ENCODE data around the gene C20orf204.

C20orf204 gene

DNA sequence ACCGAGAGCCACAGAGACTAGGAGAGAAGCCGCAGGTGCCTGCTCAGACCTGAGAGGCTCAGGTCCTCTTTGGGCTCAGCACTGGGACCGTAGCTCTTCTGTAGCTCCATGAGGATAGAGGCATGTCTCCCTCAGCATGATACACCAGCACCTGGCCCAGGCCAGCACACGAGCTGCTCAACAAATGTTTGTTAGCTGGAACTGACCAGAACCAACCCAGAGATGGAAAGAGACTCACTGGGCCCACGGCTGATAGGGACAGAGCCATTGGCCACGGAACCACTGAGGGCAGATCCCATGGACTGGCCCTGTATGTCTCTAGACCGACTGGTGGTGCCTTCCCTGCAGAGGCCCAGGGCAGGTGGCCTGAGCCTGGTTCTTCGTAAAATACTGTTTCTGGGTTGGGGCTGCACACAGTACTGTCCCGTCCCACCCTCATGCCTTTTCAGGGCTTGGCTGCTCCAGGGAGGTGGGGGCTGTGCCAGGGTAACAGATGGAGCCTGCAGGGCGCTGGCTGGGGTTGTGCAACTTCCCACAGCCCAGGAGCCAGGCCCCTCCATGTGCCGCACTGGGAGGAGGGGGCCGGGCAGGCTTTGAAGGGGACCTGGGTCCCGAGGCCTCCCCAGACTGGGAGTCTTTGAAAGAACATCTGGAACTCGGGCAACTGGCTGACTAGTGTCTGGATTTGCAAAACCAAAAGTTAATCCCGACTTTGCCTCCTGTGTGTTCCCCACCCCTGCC lies 5.2 kb downstream of the C20orf204 start:
- in situ Hi-C loops (cut with MboI; ENCODE audit: low sequenced_read_pairs), result no loop called here

DNA sequence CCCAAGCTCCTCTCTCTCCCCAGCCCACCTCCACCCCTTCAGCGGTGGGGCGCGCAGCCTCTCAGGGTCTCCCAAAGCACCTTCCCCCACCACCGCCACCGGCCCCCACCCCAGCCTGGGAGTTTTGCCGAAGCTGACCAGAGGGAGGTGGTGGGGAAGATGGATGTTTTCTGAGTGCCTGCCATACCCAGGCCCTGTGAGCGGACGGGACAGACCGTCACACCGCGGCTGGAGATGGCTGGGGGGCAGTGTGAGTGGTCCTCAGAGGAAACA lies 5.7 kb downstream of the C20orf204 start:
- in situ Hi-C loops (cut with MboI; ENCODE audit: low sequenced_read_pairs), result no loop called here

DNA sequence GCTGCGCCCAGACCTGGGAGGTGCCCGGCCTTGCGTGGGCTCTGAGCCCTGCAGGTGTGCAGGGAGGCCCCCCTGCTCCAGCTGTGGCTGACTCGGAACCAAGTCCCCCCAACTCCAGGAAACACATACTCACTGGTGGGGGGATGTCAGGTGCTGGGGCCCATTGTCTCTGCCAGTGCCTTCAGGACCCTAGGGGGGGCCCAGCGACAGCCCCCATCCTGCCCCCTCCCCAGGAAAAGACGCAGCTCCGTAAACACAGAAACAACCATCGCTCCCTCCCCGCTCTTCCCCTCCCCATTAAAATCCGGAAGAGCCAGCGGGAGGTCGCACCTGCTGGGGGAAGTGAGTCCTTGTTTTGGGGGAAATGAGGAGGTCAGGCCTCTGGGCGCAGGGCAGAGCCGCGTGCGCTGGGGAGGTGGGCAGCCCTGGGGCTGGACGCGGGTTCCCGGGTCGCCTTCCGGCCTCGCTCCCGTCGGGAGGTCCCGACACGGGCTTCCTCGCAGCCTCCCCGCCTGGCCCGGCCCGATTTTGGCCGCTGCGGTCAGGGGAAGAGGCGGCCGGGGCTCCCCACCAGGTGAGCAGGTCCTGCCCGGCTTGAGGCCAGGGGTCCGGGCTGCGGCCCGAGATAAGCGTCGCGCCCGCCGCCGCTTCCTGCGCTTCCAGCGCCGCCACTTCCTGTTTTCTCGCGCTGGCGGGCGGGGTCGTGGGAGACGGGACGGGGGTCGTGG lies 6.2 kb downstream of the C20orf204 start:
- in situ Hi-C loops (cut with MboI; ENCODE audit: low sequenced_read_pairs), result no loop called here

DNA sequence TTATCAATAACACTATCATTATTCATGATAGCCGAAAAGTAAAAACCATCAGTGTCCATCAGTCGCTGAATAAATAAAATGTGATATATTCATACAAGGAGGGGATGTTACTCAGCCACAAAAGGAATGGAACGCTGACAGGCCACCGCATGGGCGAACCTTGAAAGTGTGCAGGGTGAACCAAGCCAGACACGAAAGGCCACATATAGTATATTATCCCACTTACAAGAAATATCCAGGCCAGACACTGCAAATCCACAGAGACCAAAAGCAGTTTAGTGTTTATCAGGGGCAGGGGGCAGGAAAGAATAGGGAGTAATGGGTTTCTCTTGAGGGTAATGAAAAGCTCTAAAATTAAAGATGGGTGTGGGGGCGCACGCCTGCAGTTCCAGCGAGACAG lies 7.8 kb downstream of the C20orf204 start:
- in situ Hi-C loops (cut with MboI; ENCODE audit: low sequenced_read_pairs), result no loop called here

DNA sequence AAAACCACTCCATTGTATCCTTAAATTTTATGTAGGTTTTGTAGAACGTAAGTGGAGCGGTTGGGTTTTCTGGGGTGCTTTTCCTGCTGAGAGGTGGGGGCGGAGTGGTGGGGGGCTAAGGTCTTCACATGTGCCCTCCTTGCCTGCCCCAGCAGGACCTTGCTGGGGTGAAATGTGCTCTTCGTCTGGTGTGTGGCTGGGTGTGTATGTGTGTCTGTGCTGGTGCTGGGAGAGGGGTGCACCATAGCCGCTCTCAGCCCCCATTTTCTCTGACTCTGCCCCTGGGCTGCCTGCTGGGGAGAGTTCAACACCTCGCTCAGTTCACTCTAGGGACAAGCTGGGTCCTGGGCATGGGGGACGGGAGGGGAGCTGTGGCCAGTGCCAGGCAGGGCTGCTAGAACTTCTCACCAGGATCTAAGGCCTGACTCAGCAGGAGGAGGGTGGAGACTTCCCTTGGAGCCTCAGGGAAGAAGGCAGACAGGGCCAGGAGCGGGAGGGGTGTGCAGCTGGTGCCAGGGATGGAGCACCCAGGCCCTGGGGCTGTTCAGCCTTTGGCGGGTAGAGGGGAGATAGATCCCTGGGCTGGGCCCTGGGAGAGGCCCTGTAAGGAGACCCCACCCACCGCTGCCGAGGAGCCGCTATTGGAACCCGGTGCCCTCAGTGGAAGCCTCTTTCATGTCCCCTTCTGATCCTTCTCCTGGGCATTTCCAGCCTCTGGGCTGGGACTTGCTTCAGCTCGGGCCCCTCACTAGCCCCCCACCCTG lies 8.7 kb downstream of the C20orf204 start:
- in situ Hi-C loops (cut with MboI; ENCODE audit: low sequenced_read_pairs), result no loop called here

DNA sequence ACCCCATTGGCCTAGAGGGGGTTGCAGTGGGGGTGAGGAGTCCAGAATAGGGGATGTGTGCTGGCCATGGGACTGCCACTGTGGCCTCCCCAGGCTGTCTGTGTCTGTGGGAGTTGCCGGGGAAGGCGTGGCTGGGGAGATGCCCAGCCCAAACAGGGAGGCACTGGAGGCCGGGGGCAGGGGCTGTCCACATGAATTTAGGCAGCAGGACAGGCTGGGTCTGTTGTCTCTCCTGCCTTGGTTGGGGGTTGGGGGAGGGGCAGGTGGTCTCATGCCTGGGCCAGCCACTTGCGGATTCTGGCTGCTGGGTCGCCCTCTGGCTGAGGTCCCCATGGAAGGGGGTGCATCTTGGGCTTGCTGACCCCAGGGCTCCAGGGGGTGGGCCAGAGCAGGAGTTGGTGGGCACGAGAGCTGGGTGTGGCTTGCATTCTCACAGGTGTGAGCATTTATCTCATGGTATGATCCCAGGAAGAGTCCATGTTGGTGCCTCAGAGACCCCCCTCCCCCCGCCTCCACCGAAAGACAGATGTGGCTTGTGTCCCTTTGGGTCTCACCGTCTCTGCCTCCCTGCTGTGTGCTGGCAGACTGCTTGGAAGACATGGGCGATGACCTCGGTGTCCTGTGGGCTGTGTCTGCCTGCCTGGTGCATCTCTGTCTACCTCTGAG lies 9.5 kb downstream of the C20orf204 start:
- in situ Hi-C loops (cut with MboI; ENCODE audit: low sequenced_read_pairs), result no loop called here

DNA sequence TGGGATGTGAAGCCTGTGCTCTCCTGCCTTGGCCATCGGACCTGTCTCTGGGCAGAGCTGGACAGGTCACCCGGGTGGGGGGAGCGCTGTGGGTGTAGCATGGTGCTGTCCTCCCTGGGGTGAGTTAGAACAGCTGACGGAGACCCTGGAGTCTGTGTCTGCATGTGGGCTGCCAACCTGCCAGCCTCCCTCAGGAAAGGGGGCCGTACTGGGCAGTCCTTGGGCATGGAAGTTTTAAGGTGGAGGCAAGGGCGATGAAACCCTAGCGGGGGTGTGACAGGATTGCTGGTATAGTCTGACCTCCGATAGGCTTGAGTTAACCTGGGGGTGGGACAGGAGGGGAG lies 11.0 kb downstream of the C20orf204 start:
- in situ Hi-C loops (cut with MboI; ENCODE audit: low sequenced_read_pairs), result no loop called here

DNA sequence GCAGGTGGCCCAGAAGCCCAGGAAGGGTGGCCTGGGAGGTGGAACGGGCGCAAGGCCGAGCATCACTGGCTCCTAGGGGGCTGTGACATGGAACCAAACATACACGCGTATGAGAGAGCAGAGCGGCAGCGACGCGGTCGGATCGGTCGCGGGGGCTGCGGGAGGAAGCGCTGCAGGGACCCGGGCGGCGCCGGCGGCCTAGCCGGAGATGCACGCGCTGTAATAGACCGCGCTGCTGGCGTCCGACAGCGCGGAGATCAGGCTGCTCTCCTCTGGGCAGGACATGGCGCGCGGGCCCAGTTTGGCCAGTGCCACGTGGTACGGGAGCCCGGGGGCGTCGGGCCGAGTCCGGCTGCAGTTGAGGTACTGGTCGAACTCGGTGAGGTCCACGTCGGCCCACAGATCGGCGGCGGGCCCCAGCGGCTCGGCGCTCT lies 12.0 kb downstream of the C20orf204 start:
- in situ Hi-C loops (cut with MboI; ENCODE audit: low sequenced_read_pairs), result no loop called here

DNA sequence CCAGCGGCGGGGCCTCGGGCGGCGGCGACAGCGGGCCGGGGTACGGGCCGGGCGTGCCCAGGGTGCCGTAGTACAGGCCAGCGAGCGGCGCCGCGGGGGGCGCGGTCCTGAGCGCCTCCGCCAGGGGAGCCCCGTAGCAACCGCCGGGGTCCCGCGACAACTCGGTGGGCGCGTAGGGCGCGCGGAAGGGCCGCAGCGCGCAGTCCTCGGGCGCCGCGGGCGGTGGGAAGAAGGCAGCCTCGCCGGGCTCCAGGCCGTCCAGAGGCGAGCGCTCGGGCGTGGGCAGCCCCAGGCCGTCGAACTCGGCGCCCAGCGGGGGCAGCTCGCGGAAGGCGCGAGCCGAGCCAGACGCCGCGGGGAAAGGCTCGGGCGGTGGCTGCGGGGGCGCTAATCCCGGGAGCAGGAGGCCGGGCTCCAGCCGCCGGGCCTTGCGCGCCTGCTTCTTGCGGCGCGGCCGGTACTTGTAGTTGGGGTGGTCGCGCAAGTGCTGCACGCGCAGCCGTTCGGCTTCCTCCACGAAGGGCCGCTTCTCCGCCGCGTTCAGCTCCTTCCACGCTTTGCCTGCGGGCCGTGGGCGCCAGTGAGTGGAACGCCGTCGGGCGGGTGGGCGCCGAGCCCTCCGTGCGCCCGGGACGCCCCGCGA lies 12.5 kb downstream of the C20orf204 start:
- in situ Hi-C loops (cut with MboI; ENCODE audit: low sequenced_read_pairs), result no loop called here

DNA sequence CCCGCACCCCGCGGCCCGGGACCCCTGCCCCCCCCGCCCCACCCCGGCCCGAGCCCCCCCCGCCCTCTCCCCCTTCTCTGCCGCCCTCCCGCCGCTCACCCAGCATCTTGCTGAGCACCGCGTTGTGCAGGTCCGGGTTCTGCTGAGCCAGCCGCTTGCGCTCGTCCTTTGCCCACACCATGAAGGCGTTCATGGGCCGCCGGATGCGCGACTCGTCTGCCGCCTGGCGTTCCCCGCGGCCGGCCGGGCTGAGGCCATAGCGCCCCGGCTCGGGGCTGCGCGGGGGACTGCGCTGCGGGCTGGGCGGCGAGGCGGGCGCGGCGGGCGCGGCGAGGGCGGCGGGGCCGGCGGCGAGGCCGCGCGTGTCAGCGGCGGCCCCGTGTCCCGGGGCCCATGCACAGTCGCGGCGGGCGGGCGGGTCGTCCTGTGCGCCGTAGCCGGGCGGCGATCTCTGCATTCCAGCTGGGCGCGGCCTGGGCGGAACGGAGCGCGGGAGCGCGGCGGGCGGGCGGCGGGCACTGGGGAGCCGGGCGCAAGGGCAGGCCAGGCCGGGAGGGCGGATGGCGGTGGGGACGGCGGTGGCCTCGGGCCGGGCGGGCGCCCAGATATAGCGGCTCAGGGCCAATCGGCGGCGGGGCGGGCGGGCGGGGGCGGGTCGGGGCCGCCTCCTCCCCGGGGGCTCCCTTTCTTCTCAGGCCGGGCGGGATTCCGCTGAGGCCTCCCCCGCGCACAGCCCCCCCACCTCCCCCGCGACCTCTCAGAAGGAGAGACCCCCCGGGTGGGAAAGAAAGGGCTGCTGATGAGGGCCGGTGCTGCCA lies 13.3 kb downstream of the C20orf204 start, which contains the start of gene SOX18:
SOX18 (minus strand) TSS at position 580 of the 818 bp plus-strand sequence; CDS start at position 457, 123 bp downstream.
- in situ Hi-C loops (cut with MboI; ENCODE audit: low sequenced_read_pairs), result no loop called here

DNA sequence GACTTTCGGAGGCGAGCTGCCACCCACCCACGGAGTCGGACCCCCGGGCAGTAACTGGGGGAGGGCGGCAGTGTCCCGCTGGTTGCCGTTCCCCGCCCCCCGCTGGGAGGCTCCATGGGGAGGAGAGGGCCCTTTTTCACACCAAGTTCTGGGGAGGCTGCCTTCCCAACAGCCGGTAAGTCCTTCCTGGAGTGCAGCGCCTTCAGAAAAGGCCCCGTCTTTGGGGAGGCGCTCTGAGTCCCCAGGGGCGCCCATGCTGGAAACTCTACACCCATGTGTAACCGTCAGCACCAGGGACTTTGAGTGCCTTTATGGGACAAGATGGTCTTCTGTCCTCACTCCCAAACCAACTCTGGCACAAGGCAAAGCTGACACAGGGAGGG lies 13.9 kb downstream of the C20orf204 start:
- in situ Hi-C loops (cut with MboI; ENCODE audit: low sequenced_read_pairs), result no loop called here

DNA sequence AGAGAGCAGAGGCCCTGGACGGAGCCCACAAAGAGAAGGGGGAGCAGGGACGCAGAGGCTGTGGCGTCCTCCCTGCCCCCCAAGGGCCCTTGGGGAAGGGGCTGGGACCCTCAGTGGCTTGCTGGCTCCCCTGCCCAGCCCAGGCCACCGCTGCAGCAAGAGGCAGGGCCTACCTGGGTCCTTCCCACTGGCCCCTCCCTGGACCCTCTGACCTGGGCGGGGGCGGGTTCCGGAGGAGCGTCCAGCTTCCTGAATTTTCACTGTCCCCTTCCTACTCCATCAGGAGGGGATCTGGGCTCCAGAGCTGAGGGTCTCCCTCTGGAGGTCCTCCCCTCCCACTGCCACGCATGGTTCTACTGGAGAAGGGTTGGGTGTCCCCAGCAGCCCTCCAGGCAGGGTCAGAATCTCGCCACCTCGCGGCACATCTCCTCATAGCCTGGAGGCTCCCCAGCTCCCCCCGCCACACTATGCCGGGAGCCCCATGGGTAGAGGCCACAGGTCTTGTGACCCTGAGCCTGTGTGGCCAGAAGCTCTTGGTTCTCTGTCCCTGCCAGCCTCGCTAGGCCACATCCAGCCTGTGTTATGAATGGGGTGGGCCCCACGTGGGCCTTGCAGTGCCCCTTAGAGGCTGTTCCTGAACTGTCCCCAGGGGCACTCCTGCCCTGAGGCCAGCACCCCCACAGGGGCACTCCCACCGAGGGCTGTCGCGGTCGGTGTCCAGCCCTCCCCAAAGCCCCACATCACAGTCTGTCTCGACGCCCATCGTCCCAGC lies 14.5 kb downstream of the C20orf204 start:
- in situ Hi-C loops (cut with MboI; ENCODE audit: low sequenced_read_pairs), result no loop called here

DNA sequence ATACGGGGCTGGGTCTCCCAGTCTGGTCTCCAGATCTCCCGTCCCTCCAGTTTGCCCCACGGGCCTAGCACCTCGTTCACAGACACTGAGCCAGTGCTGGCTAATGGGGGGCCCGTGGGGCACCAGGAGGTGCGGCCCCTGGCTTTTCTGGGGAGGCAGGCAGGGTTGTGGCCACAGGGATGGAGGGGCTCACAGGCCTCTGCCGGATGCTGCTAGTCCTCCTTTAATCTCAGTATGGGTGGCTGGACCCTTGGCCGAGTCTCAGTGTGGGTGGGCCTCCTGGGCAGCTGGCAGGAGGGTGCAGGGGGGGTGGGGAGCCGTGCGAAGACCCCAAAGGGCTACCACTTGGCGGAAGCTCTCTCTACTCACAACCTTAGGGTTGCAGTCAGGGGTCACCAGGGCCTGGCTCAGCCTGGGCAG lies 15.1 kb downstream of the C20orf204 start:
- in situ Hi-C loops (cut with MboI; ENCODE audit: low sequenced_read_pairs), result no loop called here

DNA sequence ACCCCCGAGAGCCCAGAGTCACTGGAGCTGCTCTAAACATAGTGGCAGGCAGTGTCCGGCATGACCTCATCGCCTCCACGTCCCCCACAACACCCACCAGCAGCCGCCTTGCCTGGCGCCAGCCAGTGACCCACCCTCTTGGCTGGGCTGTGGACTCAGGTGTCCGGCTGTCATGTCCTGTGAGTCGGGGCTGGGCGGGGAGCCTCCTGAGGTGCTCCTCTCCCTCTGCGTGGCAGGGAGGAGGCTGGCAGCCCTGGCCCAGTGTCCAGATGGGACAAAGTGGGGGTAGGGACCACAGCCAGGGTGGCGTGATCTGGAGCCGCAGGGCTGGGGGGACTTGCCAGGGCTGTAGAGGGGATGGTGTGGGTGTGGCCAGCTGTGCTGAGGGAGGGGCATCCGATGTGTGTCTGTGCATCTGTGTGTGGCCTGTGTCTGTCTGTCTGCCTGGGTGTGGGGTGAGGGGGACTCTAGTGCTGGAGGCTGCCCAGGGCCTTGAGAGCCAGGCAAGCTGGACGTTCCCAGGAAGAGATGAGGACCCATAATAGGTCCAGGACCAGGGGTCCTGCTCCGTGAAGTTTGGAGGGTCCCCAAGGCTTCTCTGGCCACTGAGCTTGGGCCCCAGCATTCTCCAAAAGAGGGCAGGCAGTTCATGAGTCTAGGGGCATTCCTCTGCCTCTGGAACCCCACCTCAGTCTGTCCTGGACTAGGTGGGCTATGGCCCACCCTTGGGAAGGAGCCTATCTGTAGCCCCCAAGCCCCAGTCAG lies 15.8 kb downstream of the C20orf204 start:
- in situ Hi-C loops (cut with MboI; ENCODE audit: low sequenced_read_pairs), result no loop called here

DNA sequence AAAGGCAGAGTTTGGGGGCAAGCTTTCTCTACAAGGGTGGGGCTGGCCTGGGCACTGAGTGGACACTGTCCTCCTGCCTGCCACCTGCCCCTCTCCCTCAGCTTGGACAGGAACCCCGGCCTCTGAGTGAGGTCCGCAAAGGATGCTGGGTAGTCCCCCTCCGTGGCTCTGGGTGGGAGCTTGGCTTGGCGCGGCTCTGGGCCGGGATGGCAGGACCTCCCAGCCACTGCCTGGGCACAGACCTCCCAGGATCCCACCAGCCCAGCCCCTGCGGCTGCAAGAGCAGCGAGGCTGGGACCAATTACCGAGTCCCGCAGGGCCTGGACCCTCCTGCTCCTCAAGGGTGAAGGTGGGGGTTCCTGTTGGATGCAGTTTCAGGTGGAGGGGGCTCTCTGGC lies 16.3 kb downstream of the C20orf204 start:
- in situ Hi-C loops (cut with MboI; ENCODE audit: low sequenced_read_pairs), result no loop called here

DNA sequence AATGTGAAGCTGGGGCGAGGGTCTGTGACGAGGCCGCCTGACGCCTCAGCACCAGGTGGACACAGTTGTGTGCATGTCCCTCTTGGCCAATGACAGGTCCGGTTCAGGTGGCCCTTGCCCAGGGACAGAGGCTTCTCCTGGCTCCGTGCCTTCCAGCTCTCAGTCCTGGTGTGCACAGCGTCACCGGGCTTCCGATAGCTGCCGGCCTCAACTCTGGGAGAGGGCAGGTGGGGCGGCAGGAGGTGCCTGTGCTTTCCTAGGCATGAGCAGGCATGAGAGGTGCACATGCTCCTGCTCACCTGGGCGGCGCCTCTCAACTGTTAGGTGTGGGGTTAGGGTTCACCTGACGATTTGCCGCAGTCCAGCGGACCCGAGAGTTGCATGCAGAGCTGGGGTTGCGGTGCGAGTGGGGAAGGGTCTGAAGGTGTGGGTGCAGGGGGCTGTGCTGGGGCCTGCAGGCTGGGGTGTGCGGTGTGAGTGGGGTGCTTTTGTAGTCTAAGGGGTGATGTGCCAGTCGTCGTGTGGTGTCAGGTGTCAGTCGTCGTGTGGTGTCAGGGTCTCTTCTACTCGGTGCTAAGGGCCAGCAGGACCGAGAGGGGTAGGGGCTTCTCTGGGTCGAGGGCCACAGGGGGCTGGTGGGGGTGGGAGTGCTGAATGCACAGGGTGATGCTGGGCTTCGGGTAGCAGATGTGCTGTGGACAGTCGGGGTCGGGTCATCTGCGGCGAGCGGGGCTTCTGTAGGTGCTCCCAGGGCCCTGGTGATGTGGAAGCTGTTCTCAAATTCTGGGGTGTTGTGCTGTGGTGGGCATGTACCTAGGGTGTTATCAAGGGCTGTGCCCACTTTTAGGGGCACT lies 17.2 kb downstream of the C20orf204 start:
- in situ Hi-C loops (cut with MboI; ENCODE audit: low sequenced_read_pairs), result no loop called here

DNA sequence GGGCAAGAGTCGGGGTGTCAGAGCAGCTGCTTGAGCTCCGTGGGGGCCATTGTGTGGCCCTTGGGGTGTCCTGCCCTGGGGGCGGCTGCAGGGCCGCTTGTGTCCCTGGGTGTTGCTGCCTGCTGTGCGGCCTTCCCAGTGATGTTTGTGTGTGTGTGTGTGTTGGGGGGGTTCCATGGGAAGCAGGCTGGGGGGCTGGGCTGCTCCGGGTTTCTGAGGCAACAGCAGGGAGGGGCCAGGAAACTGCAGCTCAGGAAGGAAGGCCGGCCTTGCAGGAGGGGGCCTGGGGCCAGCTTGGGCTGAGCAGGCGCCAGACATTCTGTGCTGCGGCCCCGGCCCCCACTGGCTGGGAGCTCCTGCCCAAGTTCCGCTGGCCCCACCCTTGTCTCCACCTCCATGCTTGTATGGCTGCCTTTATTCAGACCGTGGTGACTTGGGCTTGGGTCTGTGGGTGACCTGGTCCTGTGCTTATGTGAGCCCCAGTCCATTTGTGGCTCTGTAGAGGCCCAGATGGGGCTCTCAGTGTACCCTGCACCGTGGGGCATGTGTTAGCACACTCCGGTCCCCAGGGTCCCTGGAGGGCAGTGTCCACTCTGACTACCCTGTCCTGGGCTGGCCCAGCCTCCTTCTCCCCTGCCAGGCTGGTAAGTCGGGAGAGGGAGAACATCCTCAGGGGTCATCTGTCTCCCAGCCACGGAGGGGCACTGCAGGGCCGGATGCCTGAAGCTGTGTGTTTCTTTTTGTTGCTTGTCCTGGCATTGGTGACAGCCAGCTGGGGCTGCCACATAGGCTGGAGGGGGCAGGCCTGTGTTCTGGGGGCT lies 18.1 kb downstream of the C20orf204 start:
- in situ Hi-C loops (cut with MboI; ENCODE audit: low sequenced_read_pairs), result no loop called here
